ENCODE measurements around the gene SCAMP1. TPM values are rescaled to one million over a fixed set of nuclear protein-coding genes. Genes with fewer than 3 reads are reported as not detected.
A peak's percentile ranks its signal among the peaks of the same experiment; 100 is the strongest.

The SCAMP1 gene
- total RNA-seq, 1 experiment from 2014 or later = 43.8 TPM

- DNase-seq (ENCODE audit: low spot score) (no peak), ATAC-seq (peak; percentile 20; the same call in 1 of the 2 replicates)
- Mint-ChIP-seq H3K27me3 (ENCODE audit: low read depth) (peaks cover 2% of the 10 kb centered on the region; the same call in 1 of the 2 replicates), H3K27ac (no peak overlapping the region), H3K36me3 (no peaks in the 10 kb centered on the region), H3K9me3 (no peaks in the 10 kb centered on the region), H3K4me3 (no peak overlapping the region), H3K4me1 (peaks cover 15% of the 10 kb centered on the region)
- TF ChIP-seq NR3C1 (CRISPR knock-in tag; conservative IDR thresholded peaks at IDR 0.05; ENCODE audit: low read depth) (no peak), CTCF (IDR thresholded peaks at IDR 0.05) (0 out of 2 replicates have a peak, but pooled peaks have one; percentile 15)
- ChIA-PET POLR2A (no interaction called here), CTCF (interaction anchor here (0.8 to 3.1 kb wide), 18 partner anchors 9 to 580 kb away, joined by 3 to 24 read pairs (median 5); partner anchors contain the start of genes AP3B1 and SCAMP1)
Measured at GRCh38 chr5:78320401-78320800, 40.0 kb upstream of the SCAMP1 start.

- Mint-ChIP-seq H3K27ac (no peak overlapping the region), H3K4me3 (no peak overlapping the region), H3K27me3 (ENCODE audit: low read depth) (peaks cover 9% of the 10 kb centered on the region), H3K4me1 (peaks cover 16% of the 10 kb centered on the region), H3K36me3 (no peaks in the 10 kb centered on the region), H3K9me3 (no peaks in the 10 kb centered on the region)
- no peak for ATAC-seq
- ChIA-PET POLR2A (interaction anchor here (0.6 kb wide), 1 partner anchor 9 kb away, joined by 3 read pairs; no protein-coding TSS in a partner anchor), CTCF (no interaction called here)
- TF ChIP-seq ZNF396 (CRISPR knock-in tag; IDR thresholded peaks at IDR 0.05; ENCODE audit: borderline replicate concordance) (no peak), ZNF232 (CRISPR knock-in tag; IDR thresholded peaks at IDR 0.05) (no peak), ZBTB21 (CRISPR knock-in tag; IDR thresholded peaks at IDR 0.05; ENCODE audit: borderline replicate concordance) (no peak), SMAD4 (CRISPR knock-in tag; IDR thresholded peaks at IDR 0.05) (no peak), JUN (CRISPR knock-in tag; IDR thresholded peaks at IDR 0.05) (no peak), NFATC4 (CRISPR knock-in tag; IDR thresholded peaks at IDR 0.05) (no peak), STAT6 (CRISPR knock-in tag; conservative IDR thresholded peaks at IDR 0.05; ENCODE audit: low read depth) (no peak), RORB (CRISPR knock-in tag; IDR thresholded peaks at IDR 0.05) (no peak), CDX4 (CRISPR knock-in tag; IDR thresholded peaks at IDR 0.05; ENCODE audit: borderline replicate concordance) (no peak)
- no peak for DNase-seq (ENCODE audit: low spot score)
Measured at GRCh38 chr5:78323241-78323640, 37.2 kb upstream of the SCAMP1 start.

- Mint-ChIP-seq H3K36me3 (no peaks in the 10 kb centered on the region), H3K4me1 (peaks cover 11% of the 10 kb centered on the region), H3K9me3 (no peaks in the 10 kb centered on the region), H3K27ac (no peak overlapping the region), H3K27me3 (ENCODE audit: low read depth) (peaks cover 12% of the 10 kb centered on the region), H3K4me3 (no peak overlapping the region)
- ATAC-seq (no peak), DNase-seq (ENCODE audit: low spot score) (no peak)
- POLR2A ChIA-PET = no interaction called here
- CTCF ChIA-PET = no interaction called here
- TF ChIP-seq USF2 (CRISPR knock-in tag; IDR thresholded peaks at IDR 0.05) (no peak), ELF4 (CRISPR knock-in tag; IDR thresholded peaks at IDR 0.05; ENCODE audit: low read depth) (no peak), USF1 (CRISPR knock-in tag; IDR thresholded peaks at IDR 0.05) (no peak), ZNF121 (CRISPR knock-in tag; IDR thresholded peaks at IDR 0.05) (no peak), SMAD3 (CRISPR knock-in tag; IDR thresholded peaks at IDR 0.05; ENCODE audit: borderline replicate concordance) (no peak)
Measured at GRCh38 chr5:78326930-78327329, 33.5 kb upstream of the SCAMP1 start.

Data from WTC11 (cell line).